HG02981 (cell line): Measurements from ENCODE around the gene BFAR.
"Not testable (repeated sequence)": the region's sequence is repeated elsewhere in the genome, so short reads cannot be mapped to it uniquely, and the experiment has no call there.

Experiments
- ATAC-seq: cut with Tn5 transposase; IDR thresholded peaks from one replicate; pipeline ENCODE4 v1.9.1; 2021; ENCODE audit warnings: mild to moderate bottlenecking, moderate library complexity; ENCODE audit not compliant: unreplicated experiment

The BFAR gene

GRCh38 chr16:14685870-14686793 lies 53.4 kb downstream of the BFAR start:
- not testable (repeated sequence) for ATAC-seq

- not testable (repeated sequence) for ATAC-seq
Observed at GRCh38 chr16:14694129-14694528, 61.4 kb downstream of the BFAR start, which contains the start of gene PLA2G10. PLA2G10 (minus strand) TSS chr16:14694308; CDS start chr16:14694229, 79 bp downstream.

GRCh38 chr16:14701859-14702258 lies 69.1 kb downstream of the BFAR start:
- ATAC-seq = not testable (repeated sequence)

GRCh38 chr16:14702672-14703071 lies 69.9 kb downstream of the BFAR start:
- not testable (repeated sequence) for ATAC-seq

GRCh38 chr16:14703156-14704011 lies 70.6 kb downstream of the BFAR start, which contains the start of gene NPIPA3:
NPIPA3 (plus strand) TSS chr16:14703411; CDS start chr16:14708944, 5,533 bp downstream.
- ATAC-seq = peak; percentile 99
